ENCODE data around the gene C11orf24.
"Not testable (repeated sequence)": the region's sequence is repeated elsewhere in the genome, so short reads cannot be mapped to it uniquely, and the experiment has no call there.

The C11orf24 gene

GRCh38 chr11:68303982-68304780 is 32.4 kb upstream of the C11orf24 start:
- DNase-seq (ENCODE audit: low read depth): no peak
- TF ChIP-seq CTCF (conservative IDR thresholded peaks at IDR 0.05; ENCODE audit: low read length): no peak
- no peak overlapping the region for H3K4me3 ChIP-seq (ENCODE audit: low read length)

GRCh38 chr11:68303083-68303482 is 31.3 kb upstream of the C11orf24 start:
- TF ChIP-seq CTCF (conservative IDR thresholded peaks at IDR 0.05; ENCODE audit: low read length): no peak
- DNase-seq (ENCODE audit: low read depth): no peak
- no peak overlapping the region for H3K4me3 ChIP-seq (ENCODE audit: low read length)

GRCh38 chr11:68302670-68303069 is 30.9 kb upstream of the C11orf24 start:
- DNase-seq (ENCODE audit: low read depth): peak; percentile 58
- no peak overlapping the region for H3K4me3 ChIP-seq (ENCODE audit: low read length)
- TF ChIP-seq CTCF (conservative IDR thresholded peaks at IDR 0.05; ENCODE audit: low read length): no peak

- no peak for DNase-seq (ENCODE audit: low read depth)
- no peak for TF ChIP-seq CTCF (conservative IDR thresholded peaks at IDR 0.05; ENCODE audit: low read length)
Observed at GRCh38 chr11:68302256-68302655, 30.5 kb upstream of the C11orf24 start.

GRCh38 chr11:68300076-68300830 is 28.5 kb upstream of the C11orf24 start:
- H3K4me3 ChIP-seq (ENCODE audit: low read length): no peak overlapping the region
- DNase-seq (ENCODE audit: low read depth): no peak
- TF ChIP-seq CTCF (conservative IDR thresholded peaks at IDR 0.05; ENCODE audit: low read length): no peak

More at GRCh38 chr11:68302256-68302655, 30.5 kb upstream of the C11orf24 start:
- no peak overlapping the region for H3K4me3 ChIP-seq (ENCODE audit: low read length)

GRCh38 chr11:68299517-68299879 is 27.7 kb upstream of the C11orf24 start:
- not testable (repeated sequence) for H3K4me3 ChIP-seq (ENCODE audit: low read length); DNase-seq (ENCODE audit: low read depth)

- no peak for TF ChIP-seq CTCF (conservative IDR thresholded peaks at IDR 0.05; ENCODE audit: low read length)
- H3K4me3 ChIP-seq (ENCODE audit: low read length): no peak overlapping the region
- no peak for DNase-seq (ENCODE audit: low read depth)
Observed at GRCh38 chr11:68298659-68299516, 27.1 kb upstream of the C11orf24 start.

All from AG10803 (cell line).